H1 (cell line): ENCODE data around the gene SLC35F6. TPM values are rescaled to one million over a fixed set of nuclear protein-coding genes. Genes with fewer than 3 reads are reported as not detected.

Source experiments
- EZH2 ChIP-seq: fragments of 200-600 bp; sonication (generic); IDR thresholded peaks from 2 replicates; pipeline ENCODE4 v1.7.1; 2012; ENCODE audit warnings: low read depth, mild to moderate bottlenecking, moderate library complexity, low read length, inconsistent platforms; ENCODE audit not compliant: severe bottlenecking
- NANOG ChIP-seq: IDR thresholded peaks from 2 replicates; pipeline ENCODE4 v1.6.1; 2011; ENCODE audit warnings: low read length, low read depth, mild to moderate bottlenecking, inconsistent platforms; ENCODE audit not compliant: insufficient read depth, poor library complexity, severe bottlenecking
- POLR2AphosphoS5 ChIP-seq: IDR thresholded peaks from 2 replicates; pipeline ENCODE4 v1.6.1; 2011; ENCODE audit warnings: low read depth, low read length
- POU5F1 ChIP-seq: IDR thresholded peaks from 2 replicates; pipeline ENCODE4 v1.6.1; 2011; ENCODE audit warnings: low read depth, mild to moderate bottlenecking, low read length, moderate library complexity
- SP1 ChIP-seq: IDR thresholded peaks from 2 replicates; pipeline ENCODE4 v1.6.1; 2011; ENCODE audit warnings: low read depth, low read length
- polyA plus RNA-seq, 7 experiments: library from polyadenylated mRNA; depleted of rRNA in 3 of 7; stranded (reverse) in 5 of 7; unstranded in 2 of 7; fragments of >200 nt in 5 of 7; fragments of 200-250 nt in 2 of 7; gene quantifications; 1 replicate in 5 of 7; 2 replicates in 1 of 7; 4 replicates in 1 of 7; pipeline versions ENCODE4 v1.2.1 to v1.2.3, GENCODE V29; 2011 to 2013; ENCODE audit warnings: missing spikeins in 2 of 7, mixed read lengths in 2 of 7
- total RNA-seq: library from RNA; stranded (reverse); fragmentation: NEBNext Ultra II Directional; extraction: Animal tissue kit (Norgen Biotek cat#: 25700); gene quantifications from 2 replicates; pipeline ENCODE4 v1.2.1, GENCODE V29; 2021

The SLC35F6 gene
- total and polyA plus RNA-seq, 2 of the 8 experiments (the other 6 are each of a cell fraction or from before 2014, with no cell fraction given) = 11.2 to 13.5 TPM

- TF ChIP-seq POLR2AphosphoS5 = no peak
- no peak for TF ChIP-seq POU5F1
- TF ChIP-seq SP1 = no peak
- no peak for TF ChIP-seq EZH2
- no peak for TF ChIP-seq NANOG
These were observed 21.9 kb upstream of the SLC35F6 start (continued) for GRCh38 chr2:26742048-26742770.
